ENCODE data around the gene SCMH1.

Gene SCMH1

DNA sequence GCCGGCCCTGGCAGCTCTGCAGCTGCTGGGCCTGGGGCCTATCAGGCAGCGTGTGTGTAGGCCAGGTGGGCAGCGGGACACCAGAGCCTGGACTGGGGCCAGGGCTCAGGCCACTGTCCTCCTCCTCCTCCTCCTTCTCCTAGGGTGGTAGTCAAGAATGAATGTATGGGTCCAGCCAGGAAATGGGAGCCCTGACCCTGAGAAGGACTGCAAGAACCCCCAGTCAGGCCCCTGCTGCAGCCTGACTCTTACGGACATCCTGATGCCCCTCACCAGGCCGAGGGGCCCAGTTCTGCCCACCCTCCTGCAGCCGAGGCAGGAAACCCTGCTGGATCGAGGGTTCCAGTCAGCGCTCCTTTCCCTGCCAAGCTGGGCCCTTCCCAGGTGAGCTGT lies 224.1 kb downstream of the SCMH1 start:
- Mint-ChIP-seq H3K27me3 (no peaks in the 10 kb centered on the region), H3K36me3 (ENCODE audit: low read depth) (peaks cover 33% of the 10 kb centered on the region), H3K27ac (no peak overlapping the region), H3K4me3 (no peak overlapping the region), H3K9me3 (no peaks in the 10 kb centered on the region), H3K4me1 (peaks cover 9% of the 10 kb centered on the region)
- DNase-seq (no peak), ATAC-seq (no peak)

DNA sequence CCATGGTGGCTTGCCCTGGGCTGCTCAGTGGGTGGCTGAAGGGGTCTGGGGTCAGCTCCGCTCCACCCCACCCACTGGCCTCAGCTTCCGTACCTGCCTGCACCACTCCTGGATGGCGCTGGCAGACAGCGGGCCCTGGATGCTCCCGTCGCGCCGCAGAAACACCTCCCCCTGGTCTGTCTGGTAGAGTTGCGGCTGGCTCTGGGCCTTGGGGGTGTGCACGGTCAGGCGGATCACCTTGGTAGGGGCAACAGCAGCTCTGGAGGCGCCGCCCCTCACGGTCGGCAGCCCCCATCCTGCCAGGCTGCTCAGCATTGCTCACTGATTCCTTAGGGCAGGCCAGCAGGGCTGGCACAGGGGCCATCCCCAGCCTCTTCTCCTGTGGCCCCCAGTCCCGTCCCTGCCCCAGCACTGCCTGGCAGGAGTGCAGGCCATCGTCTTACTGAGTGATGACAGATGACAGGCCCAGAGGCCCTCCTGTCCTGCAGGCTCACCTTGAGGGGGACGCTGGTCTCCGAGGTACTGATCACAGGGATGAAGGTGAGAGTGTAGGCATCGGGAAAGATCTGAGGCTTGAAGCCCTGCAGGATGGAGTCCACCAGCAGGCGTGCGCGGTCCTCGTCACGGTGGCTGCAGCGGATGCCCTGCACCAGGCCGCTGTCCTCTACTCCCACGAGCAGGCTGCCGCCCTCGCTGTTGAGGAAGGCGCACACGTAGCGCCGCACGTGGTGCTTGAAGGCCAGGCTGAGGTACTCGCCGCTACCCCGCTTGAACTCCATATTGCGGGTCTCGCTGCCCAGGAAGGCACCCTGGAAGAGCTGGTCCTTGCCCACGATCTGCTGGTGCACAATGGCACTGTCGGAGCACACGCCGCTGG lies 224.7 kb downstream of the SCMH1 start:
- H3K4me1 Mint-ChIP-seq, result peaks cover 12% of the 10 kb centered on the region
- no peaks in the 10 kb centered on the region for H3K27me3 Mint-ChIP-seq
- H3K9me3 Mint-ChIP-seq, result no peaks in the 10 kb centered on the region
- H3K36me3 Mint-ChIP-seq (ENCODE audit: low read depth), result peaks cover 38% of the 10 kb centered on the region
- no peak for DNase-seq
- no peak overlapping the region for H3K27ac Mint-ChIP-seq
- H3K4me3 Mint-ChIP-seq, result no peak overlapping the region
- ATAC-seq, result no peak

DNA sequence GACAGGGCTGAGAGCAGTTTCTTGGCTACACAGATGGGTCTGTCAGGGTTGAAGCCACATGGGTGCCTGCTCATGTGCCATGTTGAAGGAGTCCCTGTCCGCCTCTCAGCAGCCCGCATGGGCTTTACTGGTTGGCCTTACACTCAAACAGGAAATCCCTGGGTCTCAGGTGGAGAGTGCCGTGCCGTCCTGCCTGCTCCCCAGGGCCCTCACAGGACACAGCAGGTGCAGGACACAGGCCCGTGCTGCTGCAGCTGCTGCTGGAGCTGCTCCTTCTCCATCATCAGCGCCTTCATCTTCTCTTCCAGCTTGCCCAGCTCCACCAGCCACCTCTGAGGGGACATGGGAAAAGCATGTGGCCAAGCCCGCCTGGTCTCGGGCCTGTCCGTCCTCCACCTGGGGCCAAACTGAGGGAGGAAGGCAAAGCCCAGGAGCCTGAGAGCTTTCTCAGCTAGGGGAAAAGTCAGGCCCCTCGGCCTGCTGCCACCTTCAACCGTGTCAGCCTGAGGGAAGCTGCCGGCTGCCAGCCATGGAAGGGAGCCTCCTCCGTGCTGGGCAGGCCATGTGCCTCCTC lies 226.1 kb downstream of the SCMH1 start:
- Mint-ChIP-seq H3K36me3 (ENCODE audit: low read depth) (peaks cover 50% of the 10 kb centered on the region), H3K27me3 (no peaks in the 10 kb centered on the region), H3K9me3 (no peaks in the 10 kb centered on the region), H3K27ac (peak overlapping the region; percentile 23), H3K4me1 (peaks cover 12% of the 10 kb centered on the region), H3K4me3 (no peak overlapping the region)
- no peak for ATAC-seq
- no peak for DNase-seq

DNA sequence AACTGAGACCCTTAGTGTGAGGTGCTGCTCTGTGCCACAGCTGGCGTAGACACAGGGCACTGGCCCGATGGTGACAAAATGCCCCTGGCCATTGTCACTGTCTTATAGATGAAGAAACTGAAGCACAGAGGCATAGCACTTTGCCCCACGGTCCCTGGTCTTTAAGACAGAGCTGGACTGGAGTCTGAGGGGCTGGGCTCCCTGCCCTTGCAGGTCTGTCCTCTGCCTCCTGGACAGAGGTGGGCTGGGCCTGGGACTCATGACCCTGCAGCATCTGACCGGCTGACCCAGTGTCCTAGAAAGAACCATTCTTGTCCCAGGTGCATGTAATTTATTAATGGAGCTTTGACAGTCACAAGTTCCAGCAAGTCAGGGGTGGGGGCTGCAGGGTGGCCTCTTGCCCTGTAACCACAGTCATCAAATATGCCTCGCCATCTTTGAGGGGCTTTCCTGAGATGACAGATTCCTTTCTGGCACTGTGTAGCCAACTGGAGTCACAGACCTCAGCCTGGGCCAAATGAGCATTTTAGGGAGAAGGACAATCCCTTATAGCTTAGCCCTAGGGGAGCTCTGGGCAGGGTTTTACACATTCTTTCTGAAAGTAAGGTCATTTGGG lies 226.7 kb downstream of the SCMH1 start:
- Mint-ChIP-seq H3K4me3 (no peak overlapping the region), H3K27ac (no peak overlapping the region), H3K4me1 (peaks cover 12% of the 10 kb centered on the region), H3K9me3 (no peaks in the 10 kb centered on the region), H3K36me3 (ENCODE audit: low read depth) (peaks cover 55% of the 10 kb centered on the region), H3K27me3 (no peaks in the 10 kb centered on the region)
- no peak for ATAC-seq
- no peak for DNase-seq

DNA sequence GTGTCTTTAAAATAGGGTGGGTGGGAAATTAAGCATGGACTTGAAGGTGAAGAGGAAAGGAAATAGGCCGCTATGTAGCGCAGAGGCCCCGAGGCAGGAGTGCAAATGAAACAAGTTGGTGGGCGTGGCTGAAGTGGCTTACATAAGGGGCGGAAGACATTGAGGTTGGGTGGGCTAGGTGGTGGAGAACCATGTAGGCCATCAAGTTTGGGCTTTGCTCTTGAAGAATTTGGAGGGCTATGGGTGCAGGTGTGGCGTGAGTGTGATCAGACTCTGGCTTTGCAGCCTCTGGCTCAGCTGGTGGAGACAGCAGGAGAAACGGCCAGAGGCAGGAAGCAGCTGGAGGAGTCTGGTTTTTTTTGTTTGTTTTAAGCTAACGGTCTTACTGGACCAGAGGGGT lies 227.2 kb downstream of the SCMH1 start:
- DNase-seq (no peak), ATAC-seq (no peak)
- Mint-ChIP-seq H3K27ac (peak overlapping the region; percentile 57), H3K9me3 (no peaks in the 10 kb centered on the region), H3K4me3 (no peak overlapping the region), H3K4me1 (peaks cover 12% of the 10 kb centered on the region), H3K36me3 (ENCODE audit: low read depth) (peaks cover 60% of the 10 kb centered on the region), H3K27me3 (no peaks in the 10 kb centered on the region)

DNA sequence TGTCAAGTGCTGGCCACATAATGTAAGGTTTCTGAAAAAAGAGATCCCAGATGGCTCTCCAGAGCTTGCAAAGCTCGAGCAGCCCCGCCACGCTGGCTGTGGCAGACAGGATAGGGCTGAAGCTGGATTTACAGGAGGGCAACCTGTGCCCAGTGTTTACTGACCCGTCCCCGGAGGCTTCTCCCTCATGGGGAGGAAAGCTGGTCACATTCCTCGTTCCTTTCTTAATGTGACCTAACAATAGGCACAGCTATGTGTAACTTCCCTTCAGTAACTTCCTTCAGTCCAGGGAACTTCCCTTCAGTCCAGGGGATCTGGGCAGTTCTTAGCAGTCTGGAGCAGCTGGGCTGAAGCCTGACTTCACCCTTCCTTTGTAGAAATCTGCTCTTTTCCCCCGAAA lies 228.3 kb downstream of the SCMH1 start:
- peaks cover 62% of the 10 kb centered on the region for H3K36me3 Mint-ChIP-seq (ENCODE audit: low read depth)
- H3K4me3 Mint-ChIP-seq, result no peak overlapping the region
- no peaks in the 10 kb centered on the region for H3K27me3 Mint-ChIP-seq
- peak overlapping the region; percentile 46 for H3K27ac Mint-ChIP-seq
- peaks cover 12% of the 10 kb centered on the region for H3K4me1 Mint-ChIP-seq
- no peak for DNase-seq
- ATAC-seq, result no peak
- no peaks in the 10 kb centered on the region for H3K9me3 Mint-ChIP-seq

DNA sequence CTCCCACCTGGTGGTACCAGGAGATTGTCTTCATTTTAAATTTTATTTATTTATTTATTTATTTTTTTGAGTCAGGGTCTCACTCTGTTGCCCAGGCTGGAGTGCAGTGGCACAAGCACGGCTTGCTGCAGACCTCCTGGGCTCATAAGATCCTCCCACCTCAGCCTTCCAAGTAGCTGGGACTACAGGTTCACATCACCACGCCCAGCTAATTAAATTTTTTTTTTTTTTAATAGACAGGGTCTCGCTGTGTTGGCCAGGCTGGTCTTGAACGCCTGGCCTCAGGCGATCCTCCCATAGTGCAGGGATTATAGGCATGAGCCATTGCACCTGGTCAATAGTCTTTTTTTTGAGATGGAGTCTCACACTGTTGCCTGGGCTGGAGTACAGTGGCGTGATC lies 229.1 kb downstream of the SCMH1 start:
- H3K4me1 Mint-ChIP-seq, result peaks cover 12% of the 10 kb centered on the region

DNA sequence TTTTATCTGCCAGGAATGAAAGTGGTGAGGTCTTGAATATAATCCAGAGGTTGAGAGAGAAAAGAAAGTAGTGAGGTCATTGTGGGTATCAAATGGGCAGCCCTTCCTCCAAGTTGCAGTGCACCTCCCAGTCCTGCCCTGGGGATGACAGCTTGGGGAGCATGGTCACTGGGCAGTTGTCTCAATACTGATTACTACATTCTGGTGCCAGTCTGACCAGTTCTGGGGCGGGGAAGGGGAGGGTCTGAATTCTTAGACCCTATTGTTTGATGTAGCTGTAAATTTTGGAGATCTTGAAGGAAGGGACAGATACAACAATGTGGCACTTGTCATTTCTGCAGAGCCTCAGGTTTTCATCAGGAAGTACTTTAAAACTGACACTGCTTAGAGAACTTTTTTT lies 231.8 kb downstream of the SCMH1 start:
- Mint-ChIP-seq H3K27me3 (no peaks in the 10 kb centered on the region), H3K27ac (no peak overlapping the region), H3K4me1 (peaks cover 12% of the 10 kb centered on the region), H3K36me3 (ENCODE audit: low read depth) (peaks cover 82% of the 10 kb centered on the region), H3K4me3 (no peak overlapping the region), H3K9me3 (no peaks in the 10 kb centered on the region)
- DNase-seq (no peak), ATAC-seq (no peak)

More for the DNA sequence above, 229.1 kb downstream of the SCMH1 start:
- no peaks in the 10 kb centered on the region for H3K27me3 Mint-ChIP-seq
- H3K36me3 Mint-ChIP-seq (ENCODE audit: low read depth), result peaks cover 67% of the 10 kb centered on the region
- no peaks in the 10 kb centered on the region for H3K9me3 Mint-ChIP-seq
- no peak for DNase-seq
- no peak for ATAC-seq
- no peak overlapping the region for H3K4me3 Mint-ChIP-seq
- no peak overlapping the region for H3K27ac Mint-ChIP-seq

DNA sequence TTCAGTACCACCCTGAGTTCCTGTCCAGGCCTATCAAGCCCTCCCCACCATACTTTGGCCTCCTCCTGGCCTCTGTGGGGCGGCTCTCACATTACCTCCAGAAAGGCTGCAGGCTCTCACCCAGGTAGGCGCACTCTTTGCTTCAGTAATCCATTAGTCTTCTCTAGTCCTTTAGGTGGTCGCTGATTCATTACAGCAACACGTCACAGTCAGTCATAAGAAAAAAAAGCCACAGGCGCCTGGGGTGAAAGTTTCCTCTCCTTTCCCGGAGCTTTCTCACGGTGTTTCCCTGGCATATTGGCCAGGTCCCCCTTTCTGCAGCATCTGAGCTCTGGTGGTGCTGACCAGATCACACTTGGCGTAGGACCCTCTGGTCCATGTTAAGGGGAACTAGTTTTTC lies 232.6 kb downstream of the SCMH1 start:
- peaks cover 8% of the 10 kb centered on the region for H3K4me1 Mint-ChIP-seq
- H3K27ac Mint-ChIP-seq, result no peak overlapping the region
- no peak overlapping the region for H3K4me3 Mint-ChIP-seq
- H3K27me3 Mint-ChIP-seq, result no peaks in the 10 kb centered on the region
- no peaks in the 10 kb centered on the region for H3K9me3 Mint-ChIP-seq
- ATAC-seq, result no peak
- peaks cover 84% of the 10 kb centered on the region for H3K36me3 Mint-ChIP-seq (ENCODE audit: low read depth)
- no peak for DNase-seq

DNA sequence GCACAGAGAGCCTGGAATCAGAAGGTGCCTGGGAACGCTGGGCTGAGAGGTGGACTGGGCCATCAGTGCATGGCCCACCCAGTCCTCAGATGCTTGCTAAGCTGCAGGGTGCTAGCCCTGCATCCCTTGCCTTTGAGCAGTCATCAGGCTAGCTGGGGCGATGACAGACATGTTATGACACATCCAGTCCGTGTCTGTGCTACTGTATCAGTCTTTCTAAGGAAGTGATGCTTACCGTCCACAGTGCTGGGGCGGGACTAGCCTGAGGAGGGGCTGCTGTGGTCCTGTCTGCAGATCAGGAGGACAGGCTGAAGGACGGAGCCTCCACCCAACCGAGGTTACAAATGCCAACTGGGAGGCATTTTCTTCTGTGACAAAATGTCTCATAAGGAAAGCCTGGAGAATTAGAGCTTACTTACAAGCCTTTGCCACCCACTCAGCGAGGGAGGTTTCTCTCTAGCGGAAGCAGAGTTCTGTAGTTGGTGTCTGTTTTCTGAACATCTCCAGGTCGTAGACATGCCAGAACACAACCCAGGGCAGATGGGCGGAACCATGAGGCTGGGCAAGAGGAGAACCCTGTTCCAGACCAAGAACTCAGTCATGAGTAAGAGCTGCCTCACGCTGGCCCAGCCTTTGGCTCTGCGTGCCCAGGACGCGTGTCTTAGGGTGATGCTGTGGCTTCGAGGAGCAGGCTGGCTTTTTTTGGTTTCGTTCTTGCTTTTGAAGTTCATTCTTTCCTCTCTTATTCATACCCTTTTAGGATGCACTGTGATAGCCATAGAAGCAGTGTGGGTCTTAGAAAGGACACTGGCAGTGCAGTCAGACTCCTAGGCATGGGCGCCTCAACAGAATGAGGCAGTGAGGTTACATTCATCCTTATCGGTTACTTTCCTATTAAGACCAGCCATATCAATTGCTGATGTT lies 234.9 kb downstream of the SCMH1 start:
- Mint-ChIP-seq H3K27me3 (no peaks in the 10 kb centered on the region), H3K27ac (peak overlapping the region; percentile 39), H3K4me1 (peaks cover 17% of the 10 kb centered on the region), H3K36me3 (ENCODE audit: low read depth) (peaks cover 90% of the 10 kb centered on the region), H3K4me3 (no peak overlapping the region), H3K9me3 (no peaks in the 10 kb centered on the region)
- DNase-seq (no peak), ATAC-seq (no peak)

DNA sequence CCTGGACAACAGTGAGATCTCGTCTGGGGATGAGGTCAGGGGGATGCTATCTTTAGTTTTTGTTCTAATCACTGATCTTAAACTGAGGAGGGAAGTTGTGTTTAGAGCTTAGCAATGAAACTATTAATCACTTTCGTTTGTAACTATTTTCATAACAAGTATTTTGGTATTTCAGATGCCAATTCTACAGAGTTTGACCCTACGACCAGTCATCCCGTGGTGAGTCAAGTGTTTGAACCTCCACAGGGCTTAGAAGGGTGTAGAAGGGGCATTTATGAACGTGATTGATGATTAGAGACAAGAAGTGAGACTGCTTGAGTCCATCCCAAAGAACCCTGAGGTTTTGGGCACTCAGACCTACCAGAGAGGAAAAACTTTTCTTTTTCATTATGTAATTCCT lies 236.2 kb downstream of the SCMH1 start:
- Mint-ChIP-seq H3K4me3 (no peak overlapping the region), H3K4me1 (peaks cover 21% of the 10 kb centered on the region), H3K36me3 (ENCODE audit: low read depth) (peaks cover 88% of the 10 kb centered on the region), H3K27me3 (no peaks in the 10 kb centered on the region), H3K27ac (peak overlapping the region; percentile 43), H3K9me3 (no peaks in the 10 kb centered on the region)
- DNase-seq, result no peak
- ATAC-seq, result no peak

DNA sequence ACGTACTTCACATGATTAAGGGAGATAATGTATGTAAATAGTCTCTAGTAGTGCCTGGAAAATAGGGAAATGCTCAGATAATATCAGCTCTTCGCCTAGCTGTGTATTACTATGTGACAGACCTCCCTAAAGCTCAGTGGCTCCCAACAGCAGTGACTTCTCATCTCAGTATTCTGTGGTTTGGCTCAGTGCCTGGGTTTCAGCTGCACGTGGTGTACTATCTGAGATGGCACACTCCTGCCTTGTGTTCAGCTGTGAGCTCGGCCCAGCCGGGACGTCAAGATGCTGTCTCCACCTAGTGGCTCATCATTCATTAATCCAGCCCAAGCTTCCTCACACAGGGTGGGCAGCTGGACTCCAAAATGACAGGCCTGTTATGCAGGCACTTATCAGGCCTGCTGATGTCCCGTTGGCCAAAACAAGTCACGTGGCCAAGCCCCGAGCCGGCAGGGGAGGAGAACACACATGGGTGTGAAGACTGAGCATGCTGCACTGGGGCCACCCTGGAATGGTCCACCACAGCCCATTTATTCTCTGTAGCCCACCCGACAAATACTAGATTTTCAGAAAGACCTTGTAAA lies 238.4 kb downstream of the SCMH1 start:
- DNase-seq (peak; percentile 84), ATAC-seq (peak; percentile 99)
- H3K4me1 Mint-ChIP-seq, result peaks cover 25% of the 10 kb centered on the region
- no peaks in the 10 kb centered on the region for H3K27me3 Mint-ChIP-seq
- H3K36me3 Mint-ChIP-seq (ENCODE audit: low read depth), result peaks cover 83% of the 10 kb centered on the region
- no peak overlapping the region for H3K4me3 Mint-ChIP-seq
- no peaks in the 10 kb centered on the region for H3K9me3 Mint-ChIP-seq
- H3K27ac Mint-ChIP-seq, result peak overlapping the region; percentile 76

DNA sequence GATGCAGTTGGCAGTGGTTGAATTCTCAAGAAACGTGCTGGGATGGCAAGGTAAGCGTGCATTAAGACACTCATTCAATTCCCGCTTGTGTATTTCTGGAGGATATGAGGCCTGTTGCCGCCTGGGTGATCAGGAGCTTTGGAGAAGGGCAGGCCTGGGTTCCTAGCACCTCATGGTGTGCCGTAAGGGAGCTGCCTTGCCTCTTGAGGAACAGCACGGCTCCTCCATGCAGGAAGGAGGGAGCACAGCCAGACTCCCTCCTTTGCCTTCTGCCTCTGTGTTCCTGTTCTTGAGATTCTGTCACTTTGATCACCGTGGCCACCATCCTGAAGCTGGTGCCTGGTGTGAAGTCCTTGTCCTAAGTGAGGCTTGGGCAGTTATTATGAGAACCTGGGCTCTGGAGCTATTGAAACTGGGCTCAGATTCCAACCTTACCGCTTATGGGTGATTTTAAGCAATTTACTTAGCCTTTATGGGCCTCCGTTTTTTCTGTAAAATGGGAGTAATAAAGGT lies 238.9 kb downstream of the SCMH1 start:
- H3K27ac Mint-ChIP-seq, result peak overlapping the region; percentile 76
- ATAC-seq (no peak), DNase-seq (no peak)
- no peak overlapping the region for H3K4me3 Mint-ChIP-seq
- no peaks in the 10 kb centered on the region for H3K9me3 Mint-ChIP-seq
- no peaks in the 10 kb centered on the region for H3K27me3 Mint-ChIP-seq
- H3K4me1 Mint-ChIP-seq, result peaks cover 25% of the 10 kb centered on the region
- H3K36me3 Mint-ChIP-seq (ENCODE audit: low read depth), result peaks cover 82% of the 10 kb centered on the region

DNA sequence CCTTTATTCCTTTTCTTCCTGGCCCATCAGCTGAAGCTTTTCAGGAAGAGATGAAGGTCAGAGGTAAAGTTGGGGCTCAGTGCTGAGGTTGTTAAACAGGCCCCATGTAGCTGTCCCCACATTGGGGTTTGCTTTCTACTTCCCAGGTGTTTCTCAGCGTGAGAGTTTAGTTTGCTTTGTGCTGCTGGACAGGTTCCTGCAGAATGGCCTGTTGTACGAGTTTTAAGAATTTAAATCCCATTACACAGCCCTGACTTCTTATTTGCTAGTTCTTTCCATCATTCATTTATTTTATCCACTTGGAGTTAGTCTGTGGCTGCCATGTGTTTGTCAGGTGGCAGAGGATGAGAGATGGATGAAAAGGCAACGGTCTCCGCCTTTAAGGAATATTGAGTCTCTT lies 243.4 kb downstream of the SCMH1 start:
- Mint-ChIP-seq H3K27me3 (no peaks in the 10 kb centered on the region), H3K27ac (no peak overlapping the region), H3K4me3 (no peak overlapping the region), H3K36me3 (ENCODE audit: low read depth) (peaks cover 82% of the 10 kb centered on the region), H3K4me1 (peaks cover 23% of the 10 kb centered on the region), H3K9me3 (no peaks in the 10 kb centered on the region)
- DNase-seq, result no peak
- no peak for ATAC-seq

Data from activated naive CD8-positive, alpha-beta T cell treated with anti-CD3 and anti-CD28 coated beads, Interleukin-2, amount 50 U/mL, for 24 hours (primary cell).